H9 (cell line): Measurements from ENCODE around the gene LRRC51. TPM values are rescaled to one million over a fixed set of nuclear protein-coding genes. Genes with fewer than 3 reads are reported as not detected.

Experiments used
- DNase-seq: peaks from one replicate; pipeline ENCODE4 v3.0.0-alpha.2; 2017
- H2AFZ ChIP-seq: one replicate; pipeline ENCODE4 v1.6.1; 2013; ENCODE audit warnings: mild to moderate bottlenecking, low read length, control low read depth, moderate library complexity
- H2AK5ac ChIP-seq: 2 replicates; pipeline ENCODE4 v1.6.1; 2013; ENCODE audit warnings: low read length, control low read depth, mixed read lengths; ENCODE audit not compliant: insufficient read length
- H2BK120ac ChIP-seq: one replicate; pipeline ENCODE4 v1.6.1; 2013; ENCODE audit warnings: low read depth, mild to moderate bottlenecking, low read length, control low read depth, inconsistent platforms; ENCODE audit not compliant: poor library complexity, severe bottlenecking
- H2BK12ac ChIP-seq: 2 replicates; pipeline ENCODE4 v1.6.1; 2013; ENCODE audit warnings: low read length, control low read depth, mixed read lengths, low read depth; ENCODE audit not compliant: insufficient read length
- H2BK15ac ChIP-seq: 2 replicates; pipeline ENCODE4 v1.6.1; 2013; ENCODE audit warnings: low read depth, low read length, control low read depth
- H2BK20ac ChIP-seq: one replicate; pipeline ENCODE4 v1.6.1; 2013; ENCODE audit warnings: low read depth, mild to moderate bottlenecking, low read length, control low read depth, inconsistent platforms; ENCODE audit not compliant: poor library complexity, severe bottlenecking
- H2BK5ac ChIP-seq: 2 replicates; pipeline ENCODE4 v1.6.1; 2013; ENCODE audit warnings: low read length, control low read depth, mixed read lengths; ENCODE audit not compliant: insufficient read length
- H3K14ac ChIP-seq: 2 replicates; pipeline ENCODE4 v1.6.1; 2013; ENCODE audit warnings: low read length, control low read depth; ENCODE audit not compliant: insufficient read depth
- H3K18ac ChIP-seq: 2 replicates; pipeline ENCODE4 v1.6.1; 2013; ENCODE audit warnings: low read depth, mild to moderate bottlenecking, mixed read lengths, low read length, control low read depth; ENCODE audit not compliant: insufficient read length
- H3K23ac ChIP-seq: 2 replicates; pipeline ENCODE4 v1.6.1; 2013; ENCODE audit warnings: low read length, control low read depth, mixed read lengths, low read depth; ENCODE audit not compliant: insufficient read length
- H3K23me2 ChIP-seq: 2 replicates; pipeline ENCODE4 v1.6.1; 2013; ENCODE audit warnings: low read depth, mild to moderate bottlenecking, mixed read lengths, low read length, control low read depth; ENCODE audit not compliant: insufficient read length, poor library complexity, severe bottlenecking
- H3K27ac ChIP-seq: 2 replicates; pipeline ENCODE4 v1.5.1; 2013; ENCODE audit warnings: low read length, control low read depth, mixed read lengths, low read depth; ENCODE audit not compliant: insufficient read length
- H3K27me3 ChIP-seq: 2 replicates; pipeline ENCODE4 v1.6.1; 2013; ENCODE audit warnings: low read length, control low read depth, inconsistent platforms; ENCODE audit not compliant: insufficient read depth
- H3K4ac ChIP-seq: 2 replicates; pipeline ENCODE4 v1.6.1; 2013; ENCODE audit warnings: low read depth, mild to moderate bottlenecking, control low read depth, inconsistent platforms, low read length, moderate library complexity
- H3K4me1 ChIP-seq: 2 replicates; pipeline ENCODE4 v1.6.1; 2013; ENCODE audit warnings: low read length, control low read depth, inconsistent platforms; ENCODE audit not compliant: insufficient read depth
- H3K4me2 ChIP-seq: 2 replicates; pipeline ENCODE4 v1.6.1; 2013; ENCODE audit warnings: low read length, control low read depth, mixed read lengths; ENCODE audit not compliant: insufficient read length, insufficient read depth
- H3K56ac ChIP-seq: 2 replicates; pipeline ENCODE4 v1.6.1; 2013; ENCODE audit warnings: low read depth, mild to moderate bottlenecking, mixed read lengths, low read length, control low read depth; ENCODE audit not compliant: insufficient read length
- H3K79me1 ChIP-seq: 2 replicates; pipeline ENCODE4 v1.6.1; 2013; ENCODE audit warnings: low read depth, mild to moderate bottlenecking, moderate library complexity, low read length, control low read depth, inconsistent platforms; ENCODE audit not compliant: insufficient read depth, poor library complexity, severe bottlenecking
- H3K79me2 ChIP-seq: 2 replicates; pipeline ENCODE4 v1.6.1; 2013; ENCODE audit warnings: low read length, control low read depth, inconsistent platforms; ENCODE audit not compliant: insufficient read depth
- H3K9ac ChIP-seq: 2 replicates; pipeline ENCODE4 v1.6.1; 2013; ENCODE audit warnings: low read length, control low read depth, mixed read lengths; ENCODE audit not compliant: insufficient read length; ENCODE audit errors: extremely low read depth
- H3K9me3 ChIP-seq: one replicate; pipeline ENCODE4 v1.6.1; 2013; ENCODE audit warnings: low read depth, low read length, inconsistent platforms; ENCODE audit not compliant: control insufficient read depth
- H3T11ph ChIP-seq: one replicate; pipeline ENCODE4 v1.6.1; 2013; ENCODE audit warnings: mild to moderate bottlenecking, low read length, control low read depth, inconsistent platforms
- H4K20me1 ChIP-seq: one replicate; pipeline ENCODE4 v1.6.1; 2013; ENCODE audit not compliant: control insufficient read depth, insufficient read length, insufficient read depth
- H4K5ac ChIP-seq: 2 replicates; pipeline ENCODE4 v1.6.1; 2013; ENCODE audit warnings: low read depth, mild to moderate bottlenecking, mixed read lengths, low read length, control low read depth; ENCODE audit not compliant: insufficient read length
- H4K8ac ChIP-seq: replicated peaks from 2 replicates; pipeline ENCODE4 v1.6.1; 2013; ENCODE audit warnings: low read length, control low read depth, mixed read lengths, low read depth; ENCODE audit not compliant: insufficient read length
- H4K91ac ChIP-seq: 2 replicates; pipeline ENCODE4 v1.6.1; 2013; ENCODE audit warnings: low read depth, mild to moderate bottlenecking, moderate library complexity, mixed read lengths, low read length, control low read depth; ENCODE audit not compliant: insufficient read length
- H3K27ac Mint-ChIP-seq, 3 experiments: 2 replicates in 2 of 3; 3 replicates in 1 of 3; pipeline ENCODE4 v1.8.0; 2020 to 2021; ENCODE audit warnings: mixed read lengths in 3 of 3, mild to moderate bottlenecking in 1 of 3, moderate library complexity in 1 of 3
- H3K27me3 Mint-ChIP-seq: 2 replicates; pipeline ENCODE4 v1.8.0; 2021; ENCODE audit warnings: low read depth, mild to moderate bottlenecking, moderate library complexity, mixed read lengths
- H3K36me3 Mint-ChIP-seq, 3 experiments: 2 replicates in 2 of 3; 3 replicates in 1 of 3; pipeline ENCODE4 v1.8.0; 2020 to 2021; ENCODE audit warnings: low read depth in 3 of 3, mixed read lengths in 3 of 3; ENCODE audit not compliant: insufficient read depth in 1 of 3
- H3K4me1 Mint-ChIP-seq, 2 experiments: 2 replicates each; pipeline ENCODE4 v1.8.0; 2020; ENCODE audit warnings: mixed read lengths in 2 of 2
- H3K4me3 Mint-ChIP-seq, 2 experiments: 2 replicates in 1 of 2; 3 replicates in 1 of 2; pipeline ENCODE4 v1.8.0; 2020 to 2021; ENCODE audit warnings: mild to moderate bottlenecking in 2 of 2, mixed read lengths in 2 of 2, moderate library complexity in 1 of 2
- H3K9me3 Mint-ChIP-seq, 2 experiments: 2 replicates in 1 of 2; 3 replicates in 1 of 2; pipeline ENCODE4 v1.8.0; 2020; ENCODE audit warnings: mild to moderate bottlenecking in 2 of 2, mixed read lengths in 2 of 2, moderate library complexity in 1 of 2
- CTCF ChIP-seq: fragments of 200-600 bp; sonication (generic); conservative IDR thresholded peaks from 3 replicates; pipeline ENCODE4 v1.8.0; 2021; ENCODE audit warnings: antibody characterized with exemption, mild to moderate bottlenecking
- WGBS: extraction: QIAGEN DNeasy Blood & Tissue Kit; methylation state at CpG from one replicate; pipeline ENCODE4 v1.1.7; 2013; ENCODE audit warnings: missing lambda C conversion rate, low lambda C conversion rate, mixed read lengths; ENCODE audit not compliant: insufficient read length; ENCODE audit errors: extremely low coverage; 5-methylcytosine and 5-hydroxymethylcytosine counted together
- total RNA-seq: library from RNA; stranded (reverse); gene quantifications from 2 replicates; pipeline ENCODE4 v1.2.1, GENCODE V29; 2021

The LRRC51 gene
- total RNA-seq, 1 experiment from 2014 or later: 3.1 TPM

- no peaks in the 10 kb centered on the region for H3K27me3 ChIP-seq
- H2BK20ac ChIP-seq: no peak overlapping the region
- H2BK15ac ChIP-seq: no peak overlapping the region
- WGBS: no CpG with 5 or more reads among the region's 3 CpGs
- H3K79me2 ChIP-seq: no peaks in the 10 kb centered on the region
- Mint-ChIP-seq H3K4me1 (no peaks in the 10 kb centered on the region), H3K36me3 (peaks cover 0 to 6% (median 0%) of the 10 kb centered on the region in 3 experiments; a peak in 2 of 7 replicates), H3K9me3 (peaks cover 11 to 35% of the 10 kb centered on the region in 2 experiments; a peak in 4 of 5 replicates), H3K4me3 (no peak overlapping the region), H3K27me3 (peaks cover 40% of the 10 kb centered on the region), H3K27ac (no peak overlapping the region)
- no peak overlapping the region for H2AK5ac ChIP-seq
- no peaks in the 10 kb centered on the region for H3K4me1 ChIP-seq
- H3K9me3 ChIP-seq: peaks cover 1% of the 10 kb centered on the region
- no peak overlapping the region for H3T11ph ChIP-seq
- H4K5ac ChIP-seq: no peak overlapping the region
- no peak overlapping the region for H3K56ac ChIP-seq
- H3K4me2 ChIP-seq: no peak overlapping the region
- H4K8ac ChIP-seq: no peak overlapping the region
- no peak for TF ChIP-seq CTCF
- DNase-seq: no peak
- H3K18ac ChIP-seq: no peak overlapping the region
- no peak overlapping the region for H2AFZ ChIP-seq
- H3K23ac ChIP-seq: no peak overlapping the region
- no peak overlapping the region for H2BK120ac ChIP-seq
- no peaks in the 10 kb centered on the region for H3K23me2 ChIP-seq
- H3K27ac ChIP-seq: no peak overlapping the region
- H3K9ac ChIP-seq: no peak overlapping the region
- no peak overlapping the region for H2BK12ac ChIP-seq
- no peak overlapping the region for H2BK5ac ChIP-seq
- no peak overlapping the region for H3K14ac ChIP-seq
- no peaks in the 10 kb centered on the region for H3K79me1 ChIP-seq
- no peak overlapping the region for H3K4ac ChIP-seq
- no peak overlapping the region for H4K91ac ChIP-seq
- no peaks in the 10 kb centered on the region for H4K20me1 ChIP-seq
These were observed 42.5 kb downstream of the LRRC51 start for GRCh38 chr11:72123117-72123653.
